Spleen (tissue), 11 donors: ENCODE results near the gene CTNNA1. TPM values are rescaled to one million over a fixed set of nuclear protein-coding genes. Genes with fewer than 3 reads are reported as not detected.
A peak's percentile ranks its signal among the peaks of the same experiment; 100 is the strongest.

Experiments used
- DNase-seq: peaks from one replicate; pipeline ENCODE4 v3.0.0-alpha.2; 2020
- H3K27ac ChIP-seq, 8 donors: fragments of 200-600 bp; sonication (generic) in 7 of 8; 1 replicate in 4 of 8; 2 replicates in 4 of 8; pipeline versions ENCODE4 v1.5.0 to v1.8.0; 2016 to 2021; ENCODE audit warnings: inconsistent platforms in 4 of 8, mild to moderate bottlenecking in 4 of 8, moderate library complexity in 1 of 8
- H3K27me3 ChIP-seq, 7 donors: fragments of 200-600 bp; sonication (generic) in 6 of 7; replicated peaks in 1 of 7; 1 replicate in 4 of 7; 2 replicates in 3 of 7; pipeline versions ENCODE4 v1.5.0 to v1.8.0; 2016 to 2021; ENCODE audit warnings: inconsistent platforms in 3 of 7, mild to moderate bottlenecking in 1 of 7
- H3K36me3 ChIP-seq, 6 donors: fragments of 200-600 bp; sonication (generic) in 5 of 6; 1 replicate in 4 of 6; 2 replicates in 2 of 6; pipeline versions ENCODE4 v1.5.0 to v1.8.0; 2016 to 2021; ENCODE audit warnings: inconsistent platforms in 2 of 6
- H3K4me1 ChIP-seq, 6 donors: fragments of 200-600 bp; sonication (generic) in 5 of 6; 1 replicate in 3 of 6; 2 replicates in 3 of 6; pipeline versions ENCODE4 v1.5.0 to v1.8.0; 2016 to 2021; ENCODE audit warnings: inconsistent platforms in 3 of 6
- H3K4me3 ChIP-seq, 8 donors: fragments of 200-600 bp; sonication (generic) in 7 of 8; 1 replicate in 4 of 8; 2 replicates in 4 of 8; pipeline versions ENCODE4 v1.5.0 to v1.8.0; 2016 to 2021; ENCODE audit warnings: inconsistent platforms in 4 of 8, mild to moderate bottlenecking in 4 of 8, moderate library complexity in 2 of 8
- H3K9me3 ChIP-seq, 8 donors: fragments of 200-600 bp; sonication (generic) in 7 of 8; 1 replicate in 4 of 8; 2 replicates in 4 of 8; pipeline versions ENCODE4 v1.5.0 to v1.8.0; 2016 to 2021; ENCODE audit warnings: inconsistent platforms in 4 of 8
- POLR2A ChIP-seq, 3 donors: fragments of 450-650 bp; IDR thresholded peaks; one replicate each; pipeline ENCODE4 v1.5.1; 2017; ENCODE audit warnings: antibody characterized with exemption in 3 of 3, mild to moderate bottlenecking in 1 of 3
- POLR2AphosphoS5 ChIP-seq, 3 donors: sonication (generic); formaldehyde crosslinking; IDR thresholded peaks; one replicate each; pipeline ENCODE4 v1.5.1; 2017; ENCODE audit warnings: antibody characterized with exemption in 3 of 3
- WGBS, 5 donors: extraction: QIAGEN DNeasy Blood & Tissue Kit in 3 of 5; methylation state at CpG; one replicate each; pipeline versions ENCODE4 v1.1.5 to v1.1.7; 2013 to 2018; 5-methylcytosine and 5-hydroxymethylcytosine counted together
- intact Hi-C: fragments of 100-400 bp; cut with DNase I; formaldehyde crosslinking; loops from one replicate; pipeline ENCODE4 v1.15.0; 2023; ENCODE audit warnings: low total_unique reads
- polyA plus RNA-seq, 3 donors: library from polyadenylated mRNA; stranded (reverse); fragments of 200-250 nt; gene quantifications; one replicate each; pipeline ENCODE4 v1.2.1, GENCODE V29; 2013
- total RNA-seq, 7 donors: library from RNA; depleted of rRNA in 3 of 7; stranded (reverse); fragments of >200 nt in 3 of 7; fragmentation: NEBNext Ultra II Directional in 4 of 7; extraction: Animal tissue kit (Norgen Biotek cat#: 25700) in 4 of 7; gene quantifications; one replicate each; pipeline versions ENCODE4 v1.1.0 to v1.2.1, GENCODE V29; 2016 to 2021
- TF ChIP-seq, protein P1 (sequence below), 11 experiments: fragments of 200-600 bp in 7 of 11; fragments of 450-650 bp in 4 of 11; sonication (generic) in 4 of 11; IDR thresholded peaks in 8 of 11; conservative IDR thresholded peaks in 3 of 11; 1 replicate in 7 of 11; 2 replicates in 4 of 11; pipeline versions ENCODE4 v1.4.0 to v1.8.0; 2016 to 2021; ENCODE audit warnings: antibody characterized with exemption in 11 of 11, inconsistent platforms in 4 of 11, mild to moderate bottlenecking in 1 of 11
- donor health status: healthy with polysubstance abuse.
- donor health status: DM: no; HTN: no; CAD: no; lungs with moderate emphysema.
- donor health status: DM: no; HTN: no; CAD: no.
- donor health status: Bipolar disorder and iron deficiency.
- donor health status: healthy.
- donor health status: DM: no; HTN: no; CAD: no.
- donor health status: DM: yes; HTN: yes; CAD: no.

The CTNNA1 gene
- total and polyA plus RNA-seq, 10 donors: 26.7 to 313 (median 186) TPM

DNA sequence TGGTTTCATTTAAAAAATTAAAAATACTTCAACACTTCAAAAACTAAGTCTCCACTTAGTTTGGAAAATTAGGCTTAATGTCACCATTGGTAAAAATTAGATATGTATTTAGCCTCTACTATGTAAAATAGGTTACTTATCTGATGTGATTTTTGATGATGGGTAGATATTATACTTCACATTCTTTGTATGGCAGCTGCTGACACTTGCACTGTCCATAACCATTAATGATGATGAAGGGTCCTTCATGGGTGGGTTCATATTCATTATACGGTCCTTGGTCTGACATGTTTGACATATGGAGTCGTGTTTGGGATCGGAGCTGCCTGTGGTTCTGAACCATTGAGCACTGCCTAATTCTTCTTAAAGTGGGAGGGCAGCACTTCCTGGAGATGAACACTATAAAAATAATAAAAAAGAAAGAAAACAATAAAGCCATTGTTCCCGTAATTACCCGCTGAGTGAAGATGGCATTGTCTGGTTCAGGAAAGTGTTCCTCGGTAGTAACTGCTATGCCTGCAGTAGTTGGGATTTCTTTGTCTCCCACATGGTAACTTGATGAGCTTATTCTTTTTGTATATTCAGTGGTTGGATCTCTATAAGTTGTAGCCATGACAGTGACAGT, 119.7 kb downstream of the CTNNA1 start:
- Histone ChIP-seq H3K4me3 (peak overlapping the region in 1 of 8 donors; percentile 25), H3K36me3 (no peaks in the 10 kb centered on the region), H3K9me3 (peaks cover 0 to 4% (median 0%) of the 10 kb centered on the region in 8 donors), H3K4me1 (peaks cover 2 to 53% (median 19%) of the 10 kb centered on the region in 6 donors), H3K27me3 (no peaks in the 10 kb centered on the region), H3K27ac (peak overlapping the region in 1 of 8 donors; percentile 48)
- TF ChIP-seq POLR2AphosphoS5 (IDR thresholded peaks at IDR 0.05) (no peak), POLR2A (IDR thresholded peaks at IDR 0.05) (no peak)
- TF ChIP-seq, protein P1, sequence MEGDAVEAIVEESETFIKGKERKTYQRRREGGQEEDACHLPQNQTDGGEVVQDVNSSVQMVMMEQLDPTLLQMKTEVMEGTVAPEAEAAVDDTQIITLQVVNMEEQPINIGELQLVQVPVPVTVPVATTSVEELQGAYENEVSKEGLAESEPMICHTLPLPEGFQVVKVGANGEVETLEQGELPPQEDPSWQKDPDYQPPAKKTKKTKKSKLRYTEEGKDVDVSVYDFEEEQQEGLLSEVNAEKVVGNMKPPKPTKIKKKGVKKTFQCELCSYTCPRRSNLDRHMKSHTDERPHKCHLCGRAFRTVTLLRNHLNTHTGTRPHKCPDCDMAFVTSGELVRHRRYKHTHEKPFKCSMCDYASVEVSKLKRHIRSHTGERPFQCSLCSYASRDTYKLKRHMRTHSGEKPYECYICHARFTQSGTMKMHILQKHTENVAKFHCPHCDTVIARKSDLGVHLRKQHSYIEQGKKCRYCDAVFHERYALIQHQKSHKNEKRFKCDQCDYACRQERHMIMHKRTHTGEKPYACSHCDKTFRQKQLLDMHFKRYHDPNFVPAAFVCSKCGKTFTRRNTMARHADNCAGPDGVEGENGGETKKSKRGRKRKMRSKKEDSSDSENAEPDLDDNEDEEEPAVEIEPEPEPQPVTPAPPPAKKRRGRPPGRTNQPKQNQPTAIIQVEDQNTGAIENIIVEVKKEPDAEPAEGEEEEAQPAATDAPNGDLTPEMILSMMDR (IDR thresholded peaks at IDR 0.05 in 8 of 11, conservative IDR thresholded peaks at IDR 0.05 in 3 of 11): no peak
- 77 to 84% (median 81%) methylated on average over 6 of the region's 6 CpGs for WGBS, 5 donors
- intact Hi-C loops: no loop called here
- DNase-seq: no peak

DNA sequence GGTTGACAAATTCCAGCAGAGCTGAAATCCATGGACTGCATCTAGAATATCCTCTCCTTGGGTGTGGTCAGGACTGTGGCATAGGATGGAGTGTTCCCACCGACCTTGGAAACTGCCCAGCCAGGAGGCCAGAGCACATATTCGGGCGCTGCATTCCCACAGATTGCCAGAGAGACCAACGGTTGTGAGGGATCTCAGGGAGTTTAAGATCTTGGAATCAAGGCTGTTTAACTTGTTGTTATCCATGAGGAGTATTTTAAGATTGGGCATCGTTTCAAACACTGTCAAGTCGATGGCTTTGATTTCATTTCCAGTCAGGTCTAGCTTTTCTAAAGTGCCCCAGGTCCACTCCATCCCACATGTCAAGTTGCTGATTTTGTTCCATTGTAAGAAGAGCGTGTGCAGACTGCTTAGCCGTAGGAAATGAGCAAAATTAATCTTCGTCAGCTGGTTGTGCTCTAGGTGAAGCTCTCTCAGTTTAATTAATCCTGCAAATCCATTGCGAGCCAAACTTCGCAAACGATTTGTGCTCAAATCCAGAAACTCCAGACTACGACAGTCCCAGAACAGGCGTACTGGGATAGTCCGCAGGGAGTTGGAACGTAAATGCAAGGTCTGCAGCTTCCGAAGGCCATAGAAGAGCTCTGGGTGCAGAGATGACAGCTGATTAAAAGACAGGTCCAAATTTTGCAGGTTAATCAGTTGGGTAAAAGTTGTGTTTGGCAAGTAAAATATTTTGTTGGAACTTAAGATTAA, 120.4 kb downstream of the CTNNA1 start:
- Histone ChIP-seq H3K4me3 (peak overlapping the region in 2 of 8 donors; percentile 12 to 25), H3K27ac (peak overlapping the region in 2 of 8 donors; percentile 44 to 48), H3K36me3 (no peaks in the 10 kb centered on the region), H3K4me1 (peaks cover 2 to 56% (median 19%) of the 10 kb centered on the region in 6 donors), H3K27me3 (no peaks in the 10 kb centered on the region), H3K9me3 (peaks cover 0 to 4% (median 0%) of the 10 kb centered on the region in 8 donors)
- no peak for DNase-seq
- intact Hi-C loops: no loop called here
- no peak for TF ChIP-seq POLR2A (IDR thresholded peaks at IDR 0.05)
- TF ChIP-seq, protein P1 (IDR thresholded peaks at IDR 0.05 in 8 of 11, conservative IDR thresholded peaks at IDR 0.05 in 3 of 11): no peak
- no peak for TF ChIP-seq POLR2AphosphoS5 (IDR thresholded peaks at IDR 0.05)
- 75 to 85% (median 83%) methylated on average over 17 of the region's 17 CpGs for WGBS, 5 donors

DNA sequence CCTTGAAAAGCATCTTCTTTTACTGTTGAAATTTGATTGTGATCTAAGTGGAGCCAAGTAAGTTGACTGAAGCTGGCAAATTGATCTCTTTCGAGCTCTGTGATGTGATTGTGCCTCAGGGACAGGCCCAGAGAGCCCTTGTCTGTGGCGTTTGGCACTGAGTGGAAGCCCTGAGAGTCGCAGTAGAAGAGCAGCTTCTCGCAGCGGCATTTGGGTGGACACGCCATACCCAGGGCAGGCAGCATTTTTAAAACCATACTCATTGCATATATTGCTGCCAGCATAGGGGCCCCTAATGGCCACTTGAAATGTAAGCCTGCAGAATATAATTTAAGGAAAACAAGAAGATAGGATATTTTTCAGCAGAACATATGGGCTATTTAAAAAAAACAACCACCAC, 121.0 kb downstream of the CTNNA1 start:
- no peak for DNase-seq
- intact Hi-C loops: no loop called here
- peaks cover 0 to 4% (median 0%) of the 10 kb centered on the region in 8 donors for H3K9me3 ChIP-seq
- H3K36me3 ChIP-seq: no peaks in the 10 kb centered on the region
- no peaks in the 10 kb centered on the region for H3K27me3 ChIP-seq
- WGBS, 5 donors: 82 to 92% (median 85%) methylated on average over 6 of the region's 6 CpGs
- H3K4me1 ChIP-seq: peaks cover 2 to 58% (median 19%) of the 10 kb centered on the region in 6 donors
- TF ChIP-seq POLR2AphosphoS5 (IDR thresholded peaks at IDR 0.05): no peak
- TF ChIP-seq POLR2A (IDR thresholded peaks at IDR 0.05): no peak
- TF ChIP-seq, protein P1 (IDR thresholded peaks at IDR 0.05 in 8 of 11, conservative IDR thresholded peaks at IDR 0.05 in 3 of 11): no peak
- peak overlapping the region in 1 of 8 donors; percentile 44 for H3K27ac ChIP-seq
- peak overlapping the region in 2 of 8 donors; percentile 12 to 25 for H3K4me3 ChIP-seq
